ENCODE measurements around the gene NUDT13.
"Not testable (repeated sequence)": the region's sequence is repeated elsewhere in the genome, so short reads cannot be mapped to it uniquely, and the experiment has no call there.

The NUDT13 gene

DNA sequence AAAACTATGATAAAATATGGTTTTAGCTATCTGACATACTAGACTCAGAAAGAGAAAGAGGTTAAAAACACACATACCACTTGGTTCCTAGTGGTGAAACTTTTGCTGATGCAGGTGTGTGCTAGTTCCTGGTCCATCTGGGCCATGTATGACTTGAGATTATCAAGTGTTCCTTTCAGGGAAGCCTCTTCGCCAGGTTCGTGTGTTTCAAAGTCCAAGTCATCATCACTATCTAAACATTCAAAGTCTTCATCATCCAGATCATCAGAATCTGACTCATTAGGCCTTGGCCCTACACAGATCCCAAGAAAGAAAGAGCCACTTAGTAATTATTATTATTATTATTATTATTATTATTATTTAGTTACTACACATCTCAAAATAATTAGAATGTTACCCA, 26.4 kb downstream of the NUDT13 start:
- no peak for DNase-seq (ENCODE audit: low read depth)
- peaks cover 90% of the 10 kb centered on the region for H3K36me3 ChIP-seq (ENCODE audit: control insufficient read depth, insufficient read depth, low read length, severe bottlenecking)
- H3K27me3 ChIP-seq (replicated peaks; ENCODE audit: control insufficient read depth, insufficient read depth, low read length): no peaks in the 10 kb centered on the region
- H3K9me3 ChIP-seq (ENCODE audit: control insufficient read depth, low read length): no peaks in the 10 kb centered on the region
- no peak overlapping the region for H3K4me3 ChIP-seq (ENCODE audit: low read length)
- H3K4me1 ChIP-seq (ENCODE audit: control insufficient read depth, insufficient read depth, low read length): peaks cover 5% of the 10 kb centered on the region
- H3K9ac ChIP-seq (ENCODE audit: low read length): no peak overlapping the region

GRCh38 chr10:73139251-73139650, 29.0 kb downstream of the NUDT13 start:
- Histone ChIP-seq H3K9me3 (ENCODE audit: control insufficient read depth, low read length) (no peaks in the 10 kb centered on the region), H3K36me3 (ENCODE audit: control insufficient read depth, insufficient read depth, low read length, severe bottlenecking) (peaks cover 90% of the 10 kb centered on the region), H3K27me3 (replicated peaks; ENCODE audit: control insufficient read depth, insufficient read depth, low read length) (no peaks in the 10 kb centered on the region)

GRCh38 chr10:73141603-73142002, 31.3 kb downstream of the NUDT13 start:
- peaks cover 2% of the 10 kb centered on the region for H3K4me1 ChIP-seq (ENCODE audit: control insufficient read depth, insufficient read depth, low read length)
- no peaks in the 10 kb centered on the region for H3K27me3 ChIP-seq (replicated peaks; ENCODE audit: control insufficient read depth, insufficient read depth, low read length)
- H3K36me3 ChIP-seq (ENCODE audit: control insufficient read depth, insufficient read depth, low read length, severe bottlenecking): peaks cover 90% of the 10 kb centered on the region
- no peak for DNase-seq (ENCODE audit: low read depth)
- H3K4me3 ChIP-seq (ENCODE audit: low read length): no peak overlapping the region
- no peak overlapping the region for H3K9ac ChIP-seq (ENCODE audit: low read length)
- no peaks in the 10 kb centered on the region for H3K9me3 ChIP-seq (ENCODE audit: control insufficient read depth, low read length)

More at GRCh38 chr10:73139251-73139650, 29.0 kb downstream of the NUDT13 start:
- Histone ChIP-seq H3K4me3 (ENCODE audit: low read length) (no peak overlapping the region), H3K4me1 (ENCODE audit: control insufficient read depth, insufficient read depth, low read length) (peaks cover 2% of the 10 kb centered on the region), H3K9ac (ENCODE audit: low read length) (peak overlapping the region; percentile 2)
- DNase-seq (ENCODE audit: low read depth): no peak

DNA sequence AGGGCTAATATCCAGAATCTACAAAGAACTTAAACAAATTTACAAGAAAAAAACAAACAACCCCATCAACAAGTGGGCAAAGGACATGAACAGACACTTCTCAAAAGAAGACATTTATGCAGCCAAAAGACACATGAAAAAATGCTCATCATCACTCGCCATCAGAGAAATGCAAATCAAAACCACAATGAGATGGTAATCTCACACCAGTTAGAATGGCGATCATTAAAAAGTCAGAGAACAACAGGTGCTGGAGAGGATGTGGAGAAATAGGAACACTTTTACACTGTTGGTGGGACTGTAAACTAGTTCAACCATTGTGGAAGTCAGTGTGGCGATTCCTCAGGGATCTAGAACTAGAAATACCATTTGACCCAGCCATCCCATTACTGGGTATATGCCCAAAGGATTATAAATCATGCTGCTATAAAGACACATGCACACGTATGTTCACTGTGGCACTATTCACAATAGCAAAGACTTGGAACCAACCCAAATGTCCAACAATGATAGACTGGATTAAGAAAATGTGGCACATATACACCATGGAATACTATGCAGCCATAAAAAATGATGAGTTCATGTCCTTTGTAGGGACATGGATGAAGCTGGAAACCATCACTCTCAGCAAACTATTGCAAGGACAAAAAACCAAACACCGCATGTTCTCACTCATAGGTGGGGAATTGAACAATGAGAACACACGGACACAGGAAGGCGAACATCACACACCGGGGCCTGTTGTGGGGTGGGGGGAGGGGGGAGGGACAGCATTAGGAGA, 40.6 kb downstream of the NUDT13 start:
- H3K9me3 ChIP-seq (ENCODE audit: control insufficient read depth, low read length); H3K27me3 ChIP-seq (replicated peaks; ENCODE audit: control insufficient read depth, insufficient read depth, low read length); H3K4me3 ChIP-seq (ENCODE audit: low read length); H3K9ac ChIP-seq (ENCODE audit: low read length); DNase-seq (ENCODE audit: low read depth); H3K4me1 ChIP-seq (ENCODE audit: control insufficient read depth, insufficient read depth, low read length): not testable (repeated sequence)
- peaks cover 78% of the 10 kb centered on the region for H3K36me3 ChIP-seq (ENCODE audit: control insufficient read depth, insufficient read depth, low read length, severe bottlenecking)

- no peaks in the 10 kb centered on the region for H3K27me3 ChIP-seq (replicated peaks; ENCODE audit: control insufficient read depth, insufficient read depth, low read length)
- no peaks in the 10 kb centered on the region for H3K4me1 ChIP-seq (ENCODE audit: control insufficient read depth, insufficient read depth, low read length)
- peaks cover 78% of the 10 kb centered on the region for H3K36me3 ChIP-seq (ENCODE audit: control insufficient read depth, insufficient read depth, low read length, severe bottlenecking)
- H3K9ac ChIP-seq (ENCODE audit: low read length): no peak overlapping the region
- H3K9me3 ChIP-seq (ENCODE audit: control insufficient read depth, low read length): no peaks in the 10 kb centered on the region
- no peak for DNase-seq (ENCODE audit: low read depth)
- H3K4me3 ChIP-seq (ENCODE audit: low read length): no peak overlapping the region
These were observed 41.8 kb downstream of the NUDT13 start for GRCh38 chr10:73152009-73152408.

DNA sequence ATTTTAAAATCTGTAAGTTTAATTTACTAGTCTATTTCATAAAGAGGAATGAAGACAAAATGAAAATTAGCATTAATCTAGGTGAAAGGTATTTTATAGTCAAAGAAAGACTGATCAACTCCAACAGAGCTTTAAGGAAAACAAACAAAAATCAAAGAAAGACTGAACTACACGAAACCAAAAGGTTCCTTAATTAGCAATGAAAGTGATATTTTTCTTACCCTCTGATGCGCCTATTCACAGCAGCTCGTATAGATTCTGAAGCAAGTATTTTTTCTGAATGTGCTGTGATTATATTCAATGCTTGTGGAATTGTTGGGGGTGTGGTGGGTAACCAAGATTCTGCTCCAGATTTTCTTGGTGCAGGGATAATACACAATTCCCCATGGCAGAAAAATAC, 45.8 kb downstream of the NUDT13 start:
- Histone ChIP-seq H3K36me3 (ENCODE audit: control insufficient read depth, insufficient read depth, low read length, severe bottlenecking) (peaks cover 63% of the 10 kb centered on the region), H3K9me3 (ENCODE audit: control insufficient read depth, low read length) (no peaks in the 10 kb centered on the region), H3K27me3 (replicated peaks; ENCODE audit: control insufficient read depth, insufficient read depth, low read length) (no peaks in the 10 kb centered on the region), H3K4me1 (ENCODE audit: control insufficient read depth, insufficient read depth, low read length) (no peaks in the 10 kb centered on the region), H3K4me3 (ENCODE audit: low read length) (no peak overlapping the region), H3K9ac (ENCODE audit: low read length) (no peak overlapping the region)
- DNase-seq (ENCODE audit: low read depth): no peak

DNA sequence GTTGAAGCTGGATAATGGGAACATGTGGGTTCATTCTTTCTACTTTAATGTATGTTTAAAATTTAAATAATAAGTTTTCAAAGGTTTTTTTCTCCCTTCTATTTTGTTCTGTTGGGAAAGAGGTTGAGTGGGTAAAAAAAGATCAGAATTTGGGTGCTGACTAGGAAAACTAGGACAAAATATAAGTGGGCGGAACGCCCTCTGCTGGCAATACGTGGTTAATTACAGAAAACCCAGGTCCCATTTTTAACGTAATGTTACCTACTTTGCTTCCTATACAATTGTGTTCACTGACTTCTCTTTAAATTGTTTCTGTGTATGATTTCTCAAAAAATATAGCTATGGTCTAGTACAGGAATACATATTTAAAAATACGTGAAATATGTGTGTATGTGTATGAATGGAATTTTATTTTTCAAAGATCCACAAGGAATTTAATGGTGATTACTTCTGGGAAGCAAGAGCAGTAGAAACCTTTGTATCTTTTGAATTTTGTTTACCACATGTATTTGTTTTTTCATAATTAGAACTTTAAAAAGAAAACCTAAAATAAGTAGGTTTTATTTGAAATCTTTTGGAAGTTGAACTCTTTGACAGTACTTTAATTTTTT, 48.9 kb downstream of the NUDT13 start:
- Histone ChIP-seq H3K9ac (ENCODE audit: low read length) (no peak overlapping the region), H3K9me3 (ENCODE audit: control insufficient read depth, low read length) (no peaks in the 10 kb centered on the region), H3K4me1 (ENCODE audit: control insufficient read depth, insufficient read depth, low read length) (peaks cover 14% of the 10 kb centered on the region), H3K36me3 (ENCODE audit: control insufficient read depth, insufficient read depth, low read length, severe bottlenecking) (peaks cover 59% of the 10 kb centered on the region), H3K27me3 (replicated peaks; ENCODE audit: control insufficient read depth, insufficient read depth, low read length) (no peaks in the 10 kb centered on the region), H3K4me3 (ENCODE audit: low read length) (no peak overlapping the region)
- DNase-seq (ENCODE audit: low read depth): peak; percentile 84

GRCh38 chr10:73161079-73161478, 50.8 kb downstream of the NUDT13 start:
- Histone ChIP-seq H3K36me3 (ENCODE audit: control insufficient read depth, insufficient read depth, low read length, severe bottlenecking) (peaks cover 45% of the 10 kb centered on the region), H3K9me3 (ENCODE audit: control insufficient read depth, low read length) (no peaks in the 10 kb centered on the region), H3K4me1 (ENCODE audit: control insufficient read depth, insufficient read depth, low read length) (peaks cover 17% of the 10 kb centered on the region), H3K4me3 (ENCODE audit: low read length) (no peak overlapping the region), H3K27me3 (replicated peaks; ENCODE audit: control insufficient read depth, insufficient read depth, low read length) (no peaks in the 10 kb centered on the region), H3K9ac (ENCODE audit: low read length) (no peak overlapping the region)
- no peak for DNase-seq (ENCODE audit: low read depth)

GRCh38 chr10:73161662-73162061, 51.4 kb downstream of the NUDT13 start:
- Histone ChIP-seq H3K9me3 (ENCODE audit: control insufficient read depth, low read length) (no peaks in the 10 kb centered on the region), H3K4me1 (ENCODE audit: control insufficient read depth, insufficient read depth, low read length) (peaks cover 22% of the 10 kb centered on the region), H3K9ac (ENCODE audit: low read length) (no peak overlapping the region), H3K36me3 (ENCODE audit: control insufficient read depth, insufficient read depth, low read length, severe bottlenecking) (peaks cover 39% of the 10 kb centered on the region), H3K4me3 (ENCODE audit: low read length) (no peak overlapping the region), H3K27me3 (replicated peaks; ENCODE audit: control insufficient read depth, insufficient read depth, low read length) (no peaks in the 10 kb centered on the region)
- DNase-seq (ENCODE audit: low read depth): no peak

DNA sequence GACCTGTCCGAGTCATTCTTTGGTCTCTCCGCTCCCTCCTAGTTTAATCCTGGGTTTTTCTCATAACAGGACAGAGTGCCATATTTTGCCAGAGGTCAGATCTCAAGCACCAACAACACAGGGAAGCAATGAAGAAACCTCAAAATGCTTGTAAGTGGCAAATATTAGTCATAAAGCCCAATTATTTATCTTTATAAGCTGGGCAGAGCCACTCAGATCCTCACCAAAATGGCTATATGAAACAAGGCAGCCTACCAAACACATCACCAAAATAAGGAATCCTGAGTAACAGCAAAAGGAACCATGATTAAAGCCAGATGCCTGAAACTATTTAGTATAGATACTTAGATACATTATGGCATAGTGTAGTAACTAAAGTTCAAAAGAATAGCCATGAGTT, 52.8 kb downstream of the NUDT13 start:
- peaks cover 33% of the 10 kb centered on the region for H3K36me3 ChIP-seq (ENCODE audit: control insufficient read depth, insufficient read depth, low read length, severe bottlenecking)
- no peaks in the 10 kb centered on the region for H3K9me3 ChIP-seq (ENCODE audit: control insufficient read depth, low read length)
- DNase-seq (ENCODE audit: low read depth): peak; percentile 26

GRCh38 chr10:73166972-73167371, 56.7 kb downstream of the NUDT13 start:
- DNase-seq (ENCODE audit: low read depth): no peak
- H3K4me3 ChIP-seq (ENCODE audit: low read length): peak overlapping the region; percentile 99
- H3K9ac ChIP-seq (ENCODE audit: low read length): peak overlapping the region; percentile 99
- peaks cover 18% of the 10 kb centered on the region for H3K36me3 ChIP-seq (ENCODE audit: control insufficient read depth, insufficient read depth, low read length, severe bottlenecking)
- no peaks in the 10 kb centered on the region for H3K9me3 ChIP-seq (ENCODE audit: control insufficient read depth, low read length)
- H3K4me1 ChIP-seq (ENCODE audit: control insufficient read depth, insufficient read depth, low read length): peaks cover 36% of the 10 kb centered on the region
- no peaks in the 10 kb centered on the region for H3K27me3 ChIP-seq (replicated peaks; ENCODE audit: control insufficient read depth, insufficient read depth, low read length)

More for the DNA sequence above, 52.8 kb downstream of the NUDT13 start:
- Histone ChIP-seq H3K4me3 (ENCODE audit: low read length) (no peak overlapping the region), H3K9ac (ENCODE audit: low read length) (no peak overlapping the region), H3K27me3 (replicated peaks; ENCODE audit: control insufficient read depth, insufficient read depth, low read length) (no peaks in the 10 kb centered on the region), H3K4me1 (ENCODE audit: control insufficient read depth, insufficient read depth, low read length) (peaks cover 30% of the 10 kb centered on the region)
